HepG2 (cell line): ENCODE measurements around the gene MYOM1. TPM values are rescaled to one million over a fixed set of nuclear protein-coding genes. Genes with fewer than 3 reads are reported as not detected.

Experiments used
- ATRX ChIP-seq: sonication (generic); formaldehyde crosslinking; IDR thresholded peaks from 2 replicates; pipeline ENCODE4 v1.4.0; 2020; ENCODE audit warnings: missing genetic modification reagents, borderline replicate concordance
- IKZF1 ChIP-seq: fragments of 450-650 bp; IDR thresholded peaks from 2 replicates; pipeline ENCODE4 v1.7.1; 2016
- KAT8 ChIP-seq: IDR thresholded peaks from 2 replicates; pipeline ENCODE4 v1.6.1; 2016; ENCODE audit warnings: missing genetic modification reagents, missing compliant biosample characterization
- KMT2A ChIP-seq: sonication (generic); formaldehyde crosslinking; IDR thresholded peaks from 2 replicates; pipeline ENCODE4 v1.4.0; 2020; ENCODE audit warnings: missing genetic modification reagents
- LRRFIP1 ChIP-seq: sonication (generic); formaldehyde crosslinking; conservative IDR thresholded peaks from 2 replicates; pipeline ENCODE4 v1.4.0; 2020; ENCODE audit warnings: missing genetic modification reagents
- NCOA1 ChIP-seq: sonication (generic); formaldehyde crosslinking; IDR thresholded peaks from 2 replicates; pipeline ENCODE4 v1.9.0; 2021; ENCODE audit warnings: missing genetic modification reagents
- POLR2AphosphoS5 ChIP-seq: IDR thresholded peaks from 2 replicates; pipeline ENCODE4 v1.6.1; 2012; ENCODE audit warnings: low read depth, low read length
- SETDB1 ChIP-seq: sonication (generic); formaldehyde crosslinking; IDR thresholded peaks from 2 replicates; pipeline ENCODE4 v1.5.1; 2020; ENCODE audit warnings: missing genetic modification reagents, mild to moderate bottlenecking, borderline replicate concordance
- SNRNP70 ChIP-seq: fragments of 200-400 bp; formaldehyde crosslinking; IDR thresholded peaks from 2 replicates; pipeline ENCODE4 v1.6.1; 2017; ENCODE audit warnings: mild to moderate bottlenecking, low read depth, low read length, moderate library complexity
- SP140L ChIP-seq: sonication (generic); formaldehyde crosslinking; IDR thresholded peaks from 2 replicates; pipeline ENCODE4 v1.4.0; 2020; ENCODE audit warnings: missing genetic modification reagents, borderline replicate concordance
- THAP7 ChIP-seq: sonication (generic); formaldehyde crosslinking; IDR thresholded peaks from 2 replicates; pipeline ENCODE4 v1.8.1; 2023; ENCODE audit warnings: mild to moderate bottlenecking, missing genetic modification reagents
- ZFP36L2 ChIP-seq: sonication (generic); formaldehyde crosslinking; IDR thresholded peaks from 2 replicates; pipeline ENCODE4 v1.4.0; 2020; ENCODE audit warnings: missing genetic modification reagents
- ZFP82 ChIP-seq: sonication (generic); formaldehyde crosslinking; IDR thresholded peaks from 2 replicates; pipeline ENCODE4 v1.5.1; 2020; ENCODE audit warnings: mild to moderate bottlenecking, missing genetic modification reagents, borderline replicate concordance
- ZNF20 ChIP-seq: sonication (generic); formaldehyde crosslinking; IDR thresholded peaks from 2 replicates; pipeline ENCODE4 v1.4.0; 2020; ENCODE audit warnings: mild to moderate bottlenecking, moderate library complexity, missing genetic modification reagents
- ZNF24 ChIP-seq: fragments of 450-650 bp; IDR thresholded peaks from 2 replicates; pipeline ENCODE4 v1.6.1; 2017; ENCODE audit warnings: antibody characterized with exemption, mild to moderate bottlenecking
- ZNF354B ChIP-seq: sonication (generic); formaldehyde crosslinking; IDR thresholded peaks from 2 replicates; pipeline ENCODE4 v1.8.0; 2022; ENCODE audit warnings: mild to moderate bottlenecking, missing genetic modification reagents
- ZNF432 ChIP-seq: sonication (generic); formaldehyde crosslinking; IDR thresholded peaks from 2 replicates; pipeline ENCODE4 v1.5.0; 2020; ENCODE audit warnings: missing genetic modification reagents, mild to moderate bottlenecking, borderline replicate concordance
- ZNF446 ChIP-seq: sonication (generic); formaldehyde crosslinking; IDR thresholded peaks from 2 replicates; pipeline ENCODE4 v1.5.0; 2020; ENCODE audit warnings: mild to moderate bottlenecking, missing genetic modification reagents
- ZNF530 ChIP-seq: sonication (generic); formaldehyde crosslinking; IDR thresholded peaks from 2 replicates; pipeline ENCODE4 v1.5.0; 2020; ENCODE audit warnings: low read depth, mild to moderate bottlenecking, missing genetic modification reagents
- ZNF546 ChIP-seq: sonication (generic); formaldehyde crosslinking; conservative IDR thresholded peaks from 2 replicates; pipeline ENCODE4 v1.8.1; 2023; ENCODE audit warnings: mild to moderate bottlenecking, missing genetic modification reagents
- ZNF589 ChIP-seq: sonication (generic); formaldehyde crosslinking; conservative IDR thresholded peaks from 2 replicates; pipeline ENCODE4 v1.8.0; 2022; ENCODE audit warnings: mild to moderate bottlenecking, moderate library complexity, missing genetic modification reagents
- ZNF670 ChIP-seq: sonication (generic); formaldehyde crosslinking; IDR thresholded peaks from 2 replicates; pipeline ENCODE4 v1.8.0; 2022; ENCODE audit warnings: mild to moderate bottlenecking, missing genetic modification reagents, borderline replicate concordance
- ZNF7 ChIP-seq: IDR thresholded peaks from 2 replicates; pipeline ENCODE4 v1.6.1; 2016; ENCODE audit warnings: missing biosample characterization, missing genetic modification reagents
- ZNF703 ChIP-seq: sonication (generic); formaldehyde crosslinking; IDR thresholded peaks from 2 replicates; pipeline ENCODE4 v1.5.1; 2020; ENCODE audit warnings: missing genetic modification reagents, mild to moderate bottlenecking, moderate library complexity, borderline replicate concordance
- ZNF710 ChIP-seq: sonication (generic); formaldehyde crosslinking; IDR thresholded peaks from 2 replicates; pipeline ENCODE4 v1.5.0; 2020; ENCODE audit warnings: mild to moderate bottlenecking, missing genetic modification reagents, borderline replicate concordance
- ZNF850 ChIP-seq: sonication (generic); formaldehyde crosslinking; conservative IDR thresholded peaks from 2 replicates; pipeline ENCODE4 v1.9.0; 2021; ENCODE audit warnings: mild to moderate bottlenecking, missing genetic modification reagents
- polyA plus RNA-seq, 8 experiments: library from polyadenylated mRNA; depleted of rRNA in 3 of 8; stranded (reverse) in 7 of 8; unstranded in 1 of 8; fragments of >200 nt; fragmentation: Illumina TruSeq in 4 of 8; extraction: Trizol in 4 of 8; gene quantifications; 2 replicates each; pipeline versions ENCODE4 v1.2.1 to v1.2.3, GENCODE V29; 2011 to 2016; ENCODE audit warnings: low read depth in 4 of 8, missing spikeins in 1 of 8, mixed read lengths in 1 of 8; ENCODE audit not compliant: insufficient read depth in 1 of 8
- total RNA-seq, 5 experiments: library from RNA; depleted of rRNA; stranded (reverse); fragments of >200 nt; fragmentation: Illumina TruSeq; extraction: Trizol; gene quantifications; 2 replicates each; pipeline ENCODE4 v1.2.3, GENCODE V29; 2016; ENCODE audit warnings: low read depth in 1 of 5

Gene MYOM1
- total and polyA plus RNA-seq, 2 of the 13 experiments (the other 11 are each of a cell fraction or from before 2014, with no cell fraction given), result 0.46 to 0.98 TPM

- TF ChIP-seq THAP7 (CRISPR knock-in tag) (0 out of 2 replicates have a peak, but pooled peaks have one; percentile 13), KAT8 (CRISPR knock-in tag) (no peak), ZNF703 (CRISPR knock-in tag) (0 out of 2 replicates have a peak, but pooled peaks have one; percentile 11), SNRNP70 (no peak), ATRX (CRISPR knock-in tag) (no peak), ZNF710 (0 out of 2 replicates have a peak, but pooled peaks have one; percentile 5), ZNF354B (CRISPR knock-in tag) (no peak), SP140L (no peak), ZFP36L2 (CRISPR knock-in tag) (no peak), NCOA1 (0 out of 2 replicates have a peak, but pooled peaks have one; percentile 15), ZNF7 (CRISPR knock-in tag) (no peak), LRRFIP1 (CRISPR knock-in tag) (no peak), ZNF446 (CRISPR knock-in tag) (peak; percentile 4; the same call in 1 of the 2 replicates), POLR2AphosphoS5 (peak; percentile 58; the same call in 1 of the 2 replicates), ZNF546 (no peak), ZNF670 (CRISPR knock-in tag) (0 out of 2 replicates have a peak, but pooled peaks have one; percentile 1), ZNF530 (CRISPR knock-in tag) (no peak), KMT2A (CRISPR knock-in tag) (no peak), SETDB1 (CRISPR knock-in tag) (no peak), ZNF850 (CRISPR knock-in tag) (no peak), ZNF432 (CRISPR knock-in tag) (no peak), ZFP82 (CRISPR knock-in tag) (0 out of 2 replicates have a peak, but pooled peaks have one; percentile 20), IKZF1 (no peak), ZNF20 (CRISPR knock-in tag) (no peak), ZNF589 (CRISPR knock-in tag) (no peak), ZNF24 (no peak)
Observed at GRCh38 chr18:3246635-3247239, 27.0 kb upstream of the MYOM1 start (continued).
